GM21423 (cell line): Measurements from ENCODE around the gene IQCE.

ENCODE experiments used
- ATAC-seq: cut with Tn5 transposase; IDR thresholded peaks from one replicate; pipeline ENCODE4 v1.9.1; 2021; ENCODE audit warnings: mild to moderate bottlenecking, moderate library complexity; ENCODE audit not compliant: unreplicated experiment

The IQCE gene

DNA sequence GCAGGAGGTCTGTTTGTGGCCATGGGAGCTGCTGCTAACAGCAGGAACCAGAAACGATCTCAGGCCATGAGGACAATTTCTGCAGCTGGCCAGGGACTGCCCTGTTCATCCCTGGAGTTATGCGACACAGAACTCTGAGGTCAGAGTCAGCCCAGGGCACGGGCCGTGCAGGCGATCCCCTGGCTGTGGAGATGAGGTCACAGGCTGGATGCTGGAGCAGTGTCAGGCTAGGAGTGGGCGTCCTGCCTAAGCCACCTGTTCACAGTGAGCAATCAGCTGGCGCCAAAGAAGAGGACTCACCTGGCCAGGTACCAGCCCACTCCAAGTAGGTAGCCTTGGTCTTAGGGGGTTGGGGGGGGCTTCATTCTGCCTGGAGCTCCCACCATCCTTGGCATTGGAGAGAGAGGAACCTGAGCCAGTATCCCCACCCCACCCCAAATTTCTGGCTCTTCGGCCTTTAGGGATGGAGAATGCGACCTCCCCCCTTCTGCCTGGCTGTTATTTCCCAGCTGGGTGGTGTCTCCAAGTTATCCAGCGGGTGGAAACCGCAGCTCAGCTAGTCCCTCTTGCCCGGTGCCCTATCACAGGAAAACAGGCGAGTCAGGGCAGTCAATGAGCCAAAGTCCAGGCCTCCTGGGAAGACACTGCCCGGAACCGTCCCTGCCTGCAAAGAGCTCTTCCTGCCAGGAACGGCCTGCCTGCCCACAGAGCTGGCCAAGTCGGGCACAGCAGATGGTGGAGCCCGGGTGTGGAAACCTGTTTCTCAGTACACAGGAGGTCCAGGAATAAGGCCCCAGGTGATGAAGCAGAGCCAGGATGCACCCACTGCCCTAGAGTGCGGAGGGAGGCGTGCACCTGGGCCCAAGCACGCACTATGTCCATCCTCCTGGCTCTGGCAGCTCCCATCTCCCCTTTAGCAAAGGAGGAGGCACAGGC, 71.2 kb downstream of the IQCE start:
- no peak for ATAC-seq

DNA sequence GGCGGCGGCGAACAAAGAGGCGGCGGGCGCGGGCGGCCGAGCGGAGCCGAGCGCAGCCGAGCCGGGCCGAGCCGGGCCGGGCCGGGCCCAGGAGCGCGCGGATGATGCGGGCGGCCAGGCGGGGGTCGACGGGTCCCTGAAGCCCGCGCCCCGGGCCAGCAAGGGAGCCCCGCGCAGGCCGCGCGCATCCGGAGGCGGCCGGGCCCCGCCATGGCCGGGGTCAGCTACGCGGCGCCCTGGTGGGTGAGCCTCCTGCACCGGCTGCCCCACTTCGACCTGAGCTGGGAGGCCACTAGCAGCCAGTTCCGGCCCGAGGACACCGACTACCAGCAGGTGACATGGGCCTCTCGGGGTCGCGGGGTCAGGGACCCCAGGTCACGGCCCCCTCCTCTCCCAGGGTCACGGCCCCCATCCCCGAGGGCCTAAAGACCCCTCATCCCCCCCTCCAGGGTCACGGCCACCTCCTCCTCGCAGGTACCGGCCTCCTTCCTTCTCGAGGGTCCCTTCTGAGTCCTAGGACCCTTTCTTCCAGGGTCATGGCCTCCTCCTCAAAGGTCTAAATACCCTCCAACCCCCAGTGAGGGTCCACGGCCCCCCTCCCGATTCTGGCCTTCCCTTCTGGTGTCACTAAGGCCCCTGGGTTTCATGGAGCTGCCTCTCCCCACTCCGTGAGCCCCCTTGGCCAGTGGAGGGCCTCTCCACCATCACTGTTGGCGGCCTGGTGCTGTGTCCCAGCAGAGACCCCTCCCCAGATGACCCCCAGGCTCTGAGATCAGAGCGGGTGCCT, 73.4 kb downstream of the IQCE start, which contains the start of gene TTYH3:
Gene TTYH3, plus strand, starts transcription at position 41 of the 787 bp plus-strand sequence. Its CDS starts 170 bp downstream, at position 211.
- ATAC-seq: peak; percentile 27

DNA sequence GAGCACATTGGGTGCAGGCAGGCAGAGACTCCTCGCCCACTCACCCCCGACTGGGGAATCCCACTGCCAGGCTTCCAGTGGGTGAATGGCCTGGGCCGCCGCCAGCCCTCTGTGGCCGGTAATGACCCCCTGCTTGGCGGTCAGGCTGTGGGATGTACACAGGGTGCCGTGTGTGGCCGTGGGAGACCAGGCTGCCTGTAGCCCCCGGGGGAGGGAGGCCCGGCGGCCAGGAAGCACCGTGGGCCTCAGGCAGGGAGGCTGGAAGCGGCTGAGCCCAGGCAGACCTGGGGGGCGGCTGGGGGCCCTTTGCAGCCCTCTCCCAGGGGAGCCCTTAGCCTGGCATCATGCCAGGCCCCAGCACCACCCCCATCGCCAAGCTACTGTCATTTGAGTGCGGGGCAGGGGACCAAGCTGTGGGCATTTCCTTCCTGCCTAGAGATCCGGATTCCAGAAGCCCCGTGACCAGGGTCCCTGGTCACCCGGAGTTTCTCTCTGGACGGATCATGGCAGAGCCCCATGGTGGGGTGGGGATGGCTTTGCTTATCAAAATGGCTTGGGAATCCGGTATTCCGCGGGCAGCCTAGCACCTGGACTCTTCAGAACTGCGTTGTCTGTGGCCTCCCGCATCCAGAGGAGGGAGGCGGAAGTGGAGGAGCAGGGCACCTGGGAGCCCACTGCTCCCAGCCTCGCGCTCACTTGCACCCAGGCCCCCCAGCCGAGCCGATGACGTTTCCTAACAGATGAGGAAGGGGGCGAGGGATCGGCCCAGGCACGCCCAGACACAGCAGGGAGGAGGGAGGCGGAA, 74.2 kb downstream of the IQCE start:
- ATAC-seq: no peak

DNA sequence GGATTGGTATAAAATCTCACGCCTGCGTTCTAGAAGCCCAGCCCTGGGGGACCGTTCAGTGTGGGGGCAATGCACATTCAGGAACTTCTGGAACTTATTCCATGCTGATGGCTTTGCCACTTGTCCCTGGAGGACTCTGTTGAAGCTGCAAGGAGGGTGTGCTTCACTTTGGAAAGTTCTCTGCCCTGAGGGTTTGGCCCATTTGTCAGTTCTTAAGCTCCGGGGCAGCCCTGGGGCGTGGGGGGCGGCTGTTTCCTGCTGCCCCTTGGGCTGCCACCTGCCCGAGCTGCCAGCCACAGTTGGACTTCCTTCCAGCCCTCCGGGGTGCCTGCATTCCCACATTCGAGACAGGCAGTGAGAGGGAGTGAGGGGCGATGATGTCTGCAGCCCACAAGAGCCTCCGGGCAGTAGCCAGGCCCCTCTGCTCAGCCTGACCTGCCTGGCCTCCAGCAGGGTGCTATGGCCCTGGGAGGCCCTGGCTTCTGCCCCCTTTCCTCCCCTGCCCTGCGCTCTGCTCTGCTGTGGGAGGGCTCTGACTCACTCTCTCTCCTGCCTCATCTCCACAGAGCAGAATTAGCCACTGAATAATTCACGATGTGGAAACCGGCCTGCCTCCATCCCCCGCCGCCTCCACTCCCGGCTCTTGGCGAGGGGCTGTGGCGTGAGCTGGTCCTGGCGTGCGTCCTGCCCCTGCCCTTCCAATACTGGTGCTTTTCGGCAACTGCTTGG, 74.9 kb downstream of the IQCE start:
- no peak for ATAC-seq

DNA sequence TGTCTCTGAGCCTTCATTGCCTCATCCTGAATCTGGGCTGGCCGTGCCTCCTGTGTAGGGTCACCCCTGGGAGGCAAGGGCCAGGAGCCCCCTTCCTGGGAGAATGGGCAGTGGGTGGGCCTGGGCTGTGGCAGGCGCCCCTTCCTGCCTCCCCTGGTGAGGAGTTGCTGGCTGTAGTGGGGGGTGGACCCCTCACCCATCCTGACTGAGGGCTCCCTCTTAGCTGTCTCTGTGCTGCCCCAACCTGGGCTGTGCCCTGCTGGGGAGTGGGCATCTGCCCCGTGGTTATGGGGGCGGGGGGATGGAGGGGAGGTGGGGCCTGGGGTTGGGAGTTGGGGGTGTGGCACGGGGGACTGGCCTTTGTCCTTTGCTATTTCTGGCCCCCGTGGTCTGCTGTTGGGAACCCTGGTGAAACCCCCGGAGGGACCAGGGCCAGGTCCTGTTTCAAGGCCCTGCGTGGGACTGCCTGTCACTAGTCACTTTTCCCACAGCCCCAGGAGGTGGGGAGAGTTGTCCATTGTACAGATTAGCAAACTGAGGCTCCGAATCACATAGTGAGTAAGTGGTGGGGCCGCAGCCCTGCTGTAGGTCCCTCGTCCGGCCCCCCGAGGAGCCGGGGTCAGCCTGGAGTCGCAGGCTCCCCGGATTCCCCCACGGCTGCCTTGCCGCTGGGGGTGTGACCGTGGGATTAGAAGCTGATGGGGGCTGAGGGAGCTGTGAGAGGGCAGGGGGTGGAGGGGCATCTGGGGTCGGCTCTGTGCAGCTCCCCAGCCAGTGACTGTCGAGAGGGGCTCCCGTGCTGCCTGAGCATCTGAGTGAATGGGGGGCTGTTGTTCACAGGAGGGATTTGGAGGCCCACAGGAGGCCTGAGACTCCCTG, 75.7 kb downstream of the IQCE start:
- ATAC-seq: no peak

DNA sequence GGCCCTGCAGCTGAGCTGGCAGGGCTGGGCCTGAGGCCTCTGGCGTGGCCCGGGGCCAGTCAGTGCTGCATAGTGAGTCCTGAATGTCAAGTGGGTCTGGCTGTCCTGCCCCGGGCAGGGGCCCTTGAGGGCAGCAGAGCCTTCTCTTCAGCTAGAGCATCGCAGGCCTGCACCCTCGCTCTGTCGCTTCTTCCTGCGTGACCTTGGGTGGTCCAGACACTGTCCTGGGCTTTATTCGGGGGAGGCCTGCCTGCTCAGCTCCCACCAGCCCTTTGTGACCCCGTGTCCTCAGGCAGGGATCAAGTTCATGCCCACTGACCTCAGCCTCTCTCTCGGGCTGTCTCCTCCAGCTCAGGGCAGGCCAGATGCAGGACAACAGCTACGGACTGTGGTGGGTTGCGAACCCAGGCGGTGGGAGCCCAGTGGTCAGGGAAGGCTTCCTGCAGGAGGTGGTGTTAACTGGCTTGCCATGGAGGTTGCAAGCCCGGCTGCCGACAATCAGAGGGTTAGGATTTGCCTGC, 76.4 kb downstream of the IQCE start:
- no peak for ATAC-seq

DNA sequence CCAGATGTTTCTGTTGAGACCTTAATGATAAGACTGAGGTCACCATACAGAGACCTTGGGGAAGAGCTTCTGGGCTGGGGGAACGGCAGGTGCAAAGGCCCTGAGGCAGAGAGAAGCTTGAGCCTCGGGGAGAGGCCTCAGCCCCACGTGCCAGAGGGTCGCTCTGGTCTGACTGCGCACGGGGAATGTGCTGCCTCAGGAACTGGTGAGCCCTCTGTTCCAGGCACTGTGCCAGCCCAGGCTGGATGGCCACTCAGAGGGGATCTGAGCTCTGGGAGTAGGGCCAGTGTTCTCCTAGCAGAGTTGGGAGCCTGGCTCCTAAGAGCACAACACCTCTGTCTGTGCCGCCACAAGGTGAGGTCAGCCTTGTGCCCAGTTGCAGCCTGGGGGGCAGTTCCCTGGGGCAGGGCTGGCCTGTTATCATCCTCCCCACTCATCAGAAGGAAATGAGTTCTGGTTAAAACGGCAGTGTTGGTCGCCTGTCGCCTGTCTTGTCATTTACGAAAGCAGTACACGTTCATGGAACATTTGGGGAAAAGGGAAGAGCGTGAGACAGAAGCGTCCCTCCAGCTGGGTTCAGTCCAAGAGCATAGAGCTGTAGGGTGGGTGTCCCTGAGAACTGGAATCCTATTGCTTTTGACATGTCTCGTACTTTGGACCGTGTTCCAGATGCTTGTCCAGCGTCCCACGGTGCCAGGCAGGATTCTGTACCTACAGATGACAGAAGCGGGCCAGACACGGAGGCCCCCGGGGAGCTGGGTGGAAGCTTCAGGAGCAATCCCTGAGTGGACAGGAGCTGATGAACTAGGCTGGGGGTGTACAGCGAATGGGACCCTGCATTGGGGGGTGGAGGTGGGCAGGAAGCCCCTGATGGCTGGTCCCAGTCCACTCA, 77.3 kb downstream of the IQCE start:
- no peak for ATAC-seq

DNA sequence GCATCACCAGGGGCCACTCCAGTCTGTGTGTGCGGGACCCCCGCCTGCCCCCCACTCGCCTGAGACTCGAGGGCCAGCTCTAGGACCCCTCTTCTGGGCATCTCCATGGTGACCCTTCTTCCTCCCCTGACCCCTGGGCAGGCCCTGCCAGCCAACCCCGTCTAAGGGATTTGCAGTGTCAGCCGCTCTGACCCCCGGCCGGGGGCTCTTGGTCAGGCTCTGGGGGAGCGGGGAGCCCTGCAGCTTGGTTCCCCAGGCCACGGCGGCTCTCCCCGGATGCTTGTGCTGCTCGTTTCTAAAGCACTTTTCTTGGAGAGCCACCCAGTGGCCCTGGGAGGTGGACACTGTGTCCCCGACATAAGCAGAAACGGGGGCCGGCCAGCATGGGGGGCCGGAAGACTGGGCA, 78.3 kb downstream of the IQCE start:
- no peak for ATAC-seq

DNA sequence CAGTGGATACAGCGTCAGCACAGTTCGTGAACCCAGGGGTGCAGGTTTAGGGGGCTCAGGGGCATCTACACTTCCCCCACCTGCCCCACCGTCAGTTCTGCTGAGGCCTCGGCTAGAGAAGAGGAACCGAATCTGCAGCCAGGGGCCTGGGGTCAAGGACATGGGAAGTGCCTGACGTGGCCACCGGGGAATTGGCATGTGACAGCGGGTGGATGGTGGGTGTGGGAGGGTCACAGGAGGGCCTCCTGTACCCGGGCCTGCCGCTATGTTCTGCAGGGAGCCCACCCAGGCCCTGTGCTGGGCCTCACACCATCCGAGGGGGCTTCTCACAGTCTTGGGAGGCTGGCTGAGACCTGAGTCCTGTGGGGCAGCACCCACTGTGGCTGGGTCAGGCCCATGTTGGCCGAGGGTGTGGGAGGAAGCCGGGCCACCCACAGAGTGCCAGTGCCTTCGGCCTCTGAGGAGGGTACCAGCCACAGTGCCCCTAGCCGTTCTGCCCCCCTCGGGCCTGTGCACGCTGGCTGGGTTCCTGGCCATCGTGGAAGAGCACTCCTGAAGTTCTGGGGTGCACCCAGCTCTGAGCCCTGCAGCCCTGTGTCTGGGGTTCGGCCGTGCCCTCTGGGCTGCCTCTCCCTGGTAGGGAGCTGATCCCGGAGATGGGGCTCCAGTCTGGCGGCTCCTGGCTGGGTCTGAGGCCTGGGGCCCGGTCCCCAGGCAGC, 78.9 kb downstream of the IQCE start:
- ATAC-seq: peak; percentile 35

DNA sequence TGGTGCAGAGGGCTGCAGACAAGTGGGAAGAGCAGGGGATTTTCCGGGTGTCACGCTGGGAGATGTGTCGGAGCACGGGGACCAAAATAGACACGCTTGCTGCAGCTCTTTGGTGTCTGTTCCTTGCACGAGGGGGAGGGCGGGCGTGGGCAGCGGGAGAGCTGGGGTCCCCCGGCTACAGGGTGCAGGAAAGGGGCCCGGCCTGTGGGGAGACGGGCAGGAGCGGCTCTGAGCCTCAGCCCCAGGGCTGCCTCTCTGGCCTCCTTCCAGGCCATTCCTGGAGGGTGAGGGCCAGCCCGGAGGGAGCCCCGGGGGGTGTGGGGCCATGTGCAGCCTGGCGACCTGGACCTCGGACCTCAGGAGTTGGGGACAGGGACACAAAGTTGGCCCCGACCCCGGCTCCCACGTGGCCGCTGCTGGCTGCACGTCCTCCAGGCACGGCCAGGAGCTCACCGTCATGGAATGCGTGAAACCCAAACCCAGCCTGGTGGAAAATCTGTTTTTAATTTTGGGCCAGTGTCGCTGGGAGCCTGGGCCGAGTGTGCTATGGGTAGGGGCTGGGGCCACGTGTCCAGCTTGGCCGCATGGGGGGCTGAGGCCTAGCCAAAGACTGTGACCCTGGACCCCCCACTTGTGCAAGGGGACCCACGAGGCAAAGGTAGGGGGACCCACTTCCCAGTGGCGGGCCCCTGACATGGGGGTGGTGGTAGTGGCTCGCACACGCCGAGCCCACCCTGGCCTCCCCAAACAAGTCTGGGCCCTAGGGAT, 79.6 kb downstream of the IQCE start:
- ATAC-seq: no peak

DNA sequence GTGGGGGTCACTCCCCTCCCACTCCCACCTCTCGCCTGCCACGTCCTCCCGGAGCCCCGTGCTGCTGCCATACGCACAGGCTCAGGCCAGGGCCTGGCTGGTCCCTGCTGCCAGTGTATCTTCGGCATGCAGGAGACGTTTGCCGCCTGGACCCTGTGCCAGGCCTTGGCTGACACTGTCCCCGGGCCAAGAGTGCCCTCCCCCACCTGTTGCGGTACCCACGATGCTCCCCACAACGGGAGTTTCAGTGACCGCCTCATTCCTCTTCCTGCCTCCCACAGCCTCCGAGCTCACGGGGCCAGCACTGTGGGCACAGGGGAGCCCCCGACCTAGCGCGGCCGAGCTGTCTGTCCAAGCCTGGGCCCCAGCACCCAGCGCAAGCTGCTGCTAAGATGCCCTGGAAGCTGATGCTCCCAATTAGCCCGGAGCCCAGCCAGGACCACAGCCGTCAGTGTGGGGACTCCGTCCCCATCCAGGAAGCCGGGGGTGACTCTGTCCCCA, 80.5 kb downstream of the IQCE start:
- ATAC-seq: no peak

DNA sequence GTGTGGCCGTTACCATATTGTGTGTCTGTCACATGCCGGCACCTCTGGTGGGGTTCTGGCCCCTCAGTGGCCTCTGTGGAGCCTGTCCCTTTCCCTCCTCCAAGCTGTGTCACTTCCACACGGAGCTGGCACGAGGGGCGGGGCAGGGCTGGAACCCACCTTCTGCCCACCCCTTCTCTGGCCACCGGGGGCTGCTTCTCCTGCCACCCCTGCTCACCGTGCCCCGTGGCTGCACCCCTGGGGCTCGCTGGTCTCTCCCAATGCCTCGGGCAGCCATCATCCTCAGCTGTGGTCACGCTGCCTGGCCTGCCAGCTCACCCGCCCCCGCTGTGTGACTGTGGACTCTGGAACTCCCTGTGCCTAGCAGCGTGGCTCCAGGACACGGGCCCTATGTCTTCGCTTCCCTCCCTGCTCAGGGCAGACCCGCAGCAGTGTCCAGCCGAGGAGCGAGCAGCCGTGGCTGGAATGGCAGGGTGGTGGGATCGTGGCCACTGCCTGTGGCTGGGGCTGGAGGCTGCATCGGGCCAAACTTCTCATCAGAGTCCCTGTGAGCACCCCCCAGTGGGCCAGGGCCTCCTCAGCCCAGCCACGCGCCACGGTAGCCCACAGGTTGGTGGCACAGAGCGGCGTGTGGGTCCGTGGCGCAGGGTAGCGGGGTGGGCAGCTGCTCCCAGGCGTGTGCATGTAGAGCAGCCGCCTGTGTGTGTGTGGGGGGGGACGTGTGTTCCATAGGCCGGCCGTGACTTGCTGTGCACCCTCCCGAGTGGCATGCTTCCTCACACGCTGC, 81.1 kb downstream of the IQCE start:
- ATAC-seq: no peak

DNA sequence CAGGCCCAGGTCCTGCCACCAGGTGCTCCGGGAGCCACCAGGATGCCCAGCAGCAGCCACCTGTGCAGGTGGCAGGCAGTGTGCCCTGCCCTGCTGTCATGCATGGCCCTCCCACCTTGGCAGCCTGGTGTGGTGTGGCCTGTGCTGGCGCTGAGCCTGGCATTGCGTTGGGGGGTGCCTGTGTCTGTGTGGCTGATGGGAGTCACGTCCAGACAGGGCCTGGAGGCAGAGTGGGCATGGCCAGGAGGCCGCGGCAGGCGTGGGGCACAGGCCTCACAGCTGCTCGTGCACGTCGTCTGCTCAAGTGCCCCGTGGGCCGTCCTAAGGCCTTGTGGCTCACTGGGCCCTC, 81.7 kb downstream of the IQCE start:
- no peak for ATAC-seq

DNA sequence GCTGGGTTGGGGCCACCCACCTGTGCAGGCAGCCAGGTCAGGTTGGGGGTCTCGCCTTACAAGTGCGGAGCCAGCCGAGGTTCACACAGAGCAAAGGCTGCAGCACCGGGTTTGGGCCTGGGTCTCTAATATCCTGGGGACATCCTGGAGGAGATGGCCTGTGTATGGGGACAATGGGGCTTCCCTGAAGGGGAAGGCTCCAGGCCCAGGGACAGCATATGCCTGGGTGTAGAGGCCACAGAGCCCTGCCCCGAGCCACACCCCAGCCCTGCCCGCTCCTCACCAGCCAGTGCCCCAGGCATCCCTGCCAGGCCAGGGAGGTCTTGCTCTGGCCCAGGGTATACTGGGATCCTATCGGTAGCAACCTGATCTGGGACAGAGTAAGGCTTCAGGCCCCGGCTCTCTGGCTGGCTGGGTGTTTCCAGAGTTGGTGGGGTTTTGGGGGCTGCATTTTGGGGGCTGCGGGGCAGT, 82.1 kb downstream of the IQCE start:
- no peak for ATAC-seq
